Central memory CD8-positive, alpha-beta T cell (primary cell): ENCODE data around the gene SDK2.

Source experiments
- ATAC-seq: fragments of 150-1000 bp; cut with Tn5 transposase; replicated peaks from 2 replicates; pipeline ENCODE4 v1.10.0; 2022; ENCODE audit warnings: mild to moderate bottlenecking, moderate FRiP score, moderate number of reproducible peaks; ENCODE audit not compliant: poor library complexity, severe bottlenecking; ENCODE audit errors: extremely low read depth
- DNase-seq, 2 donors: peaks; one replicate each; pipeline ENCODE4 v3.0.0; 2021; ENCODE audit warnings: low spot score in 2 of 2
- H3K27ac Mint-ChIP-seq: one replicate; pipeline ENCODE4 v1.8.0; 2022; ENCODE audit warnings: low read depth, mild to moderate bottlenecking, moderate library complexity, mixed read lengths
- H3K27me3 Mint-ChIP-seq: one replicate; pipeline ENCODE4 v1.8.0; 2022; ENCODE audit warnings: mixed read lengths
- H3K36me3 Mint-ChIP-seq: one replicate; pipeline ENCODE4 v1.8.0; 2022; ENCODE audit warnings: mild to moderate bottlenecking, moderate library complexity, mixed read lengths; ENCODE audit not compliant: insufficient read depth
- H3K4me1 Mint-ChIP-seq: one replicate; pipeline ENCODE4 v1.8.0; 2022; ENCODE audit warnings: mixed read lengths
- H3K4me3 Mint-ChIP-seq: one replicate; pipeline ENCODE4 v1.8.0; 2022; ENCODE audit warnings: mild to moderate bottlenecking, moderate library complexity, mixed read lengths
- H3K9me3 Mint-ChIP-seq: one replicate; pipeline ENCODE4 v1.8.0; 2022; ENCODE audit warnings: mixed read lengths

Gene SDK2

GRCh38 chr17:73595068-73595467 is 49.2 kb downstream of the SDK2 start:
- Mint-ChIP-seq H3K4me3 (no peak overlapping the region), H3K9me3 (no peaks in the 10 kb centered on the region), H3K27me3 (no peaks in the 10 kb centered on the region), H3K4me1 (peaks cover 23% of the 10 kb centered on the region), H3K36me3 (peaks cover 8% of the 10 kb centered on the region), H3K27ac (no peak overlapping the region)
- no peak for ATAC-seq
- DNase-seq: no peak

GRCh38 chr17:73594598-73594997 is 49.6 kb downstream of the SDK2 start:
- peaks cover 8% of the 10 kb centered on the region for H3K36me3 Mint-ChIP-seq
- no peak for DNase-seq
- no peaks in the 10 kb centered on the region for H3K27me3 Mint-ChIP-seq
- H3K9me3 Mint-ChIP-seq: no peaks in the 10 kb centered on the region
- ATAC-seq: no peak
- H3K27ac Mint-ChIP-seq: no peak overlapping the region
- H3K4me3 Mint-ChIP-seq: no peak overlapping the region
- peaks cover 27% of the 10 kb centered on the region for H3K4me1 Mint-ChIP-seq

GRCh38 chr17:73594025-73594424 is 50.2 kb downstream of the SDK2 start:
- H3K4me3 Mint-ChIP-seq: no peak overlapping the region
- peaks cover 32% of the 10 kb centered on the region for H3K4me1 Mint-ChIP-seq
- DNase-seq (no peak), ATAC-seq (no peak)
- H3K27me3 Mint-ChIP-seq: no peaks in the 10 kb centered on the region
- no peak overlapping the region for H3K27ac Mint-ChIP-seq
- peaks cover 8% of the 10 kb centered on the region for H3K36me3 Mint-ChIP-seq
- no peaks in the 10 kb centered on the region for H3K9me3 Mint-ChIP-seq

GRCh38 chr17:73593249-73593965 is 50.8 kb downstream of the SDK2 start:
- H3K4me1 Mint-ChIP-seq: peaks cover 34% of the 10 kb centered on the region

GRCh38 chr17:73592501-73592961 is 51.7 kb downstream of the SDK2 start:
- Mint-ChIP-seq H3K4me1 (peaks cover 34% of the 10 kb centered on the region), H3K4me3 (peak overlapping the region; percentile 64), H3K36me3 (peaks cover 5% of the 10 kb centered on the region), H3K27ac (peak overlapping the region; percentile 67), H3K27me3 (no peaks in the 10 kb centered on the region), H3K9me3 (no peaks in the 10 kb centered on the region)
- DNase-seq (no peak), ATAC-seq (no peak)

More at GRCh38 chr17:73593249-73593965, 50.8 kb downstream of the SDK2 start:
- no peak for DNase-seq
- Mint-ChIP-seq H3K4me3 (no peak overlapping the region), H3K27ac (no peak overlapping the region), H3K36me3 (peaks cover 8% of the 10 kb centered on the region), H3K27me3 (no peaks in the 10 kb centered on the region), H3K9me3 (no peaks in the 10 kb centered on the region)
- ATAC-seq: no peak

GRCh38 chr17:73592079-73592415 is 52.2 kb downstream of the SDK2 start:
- ATAC-seq: no peak
- Mint-ChIP-seq H3K4me3 (peak overlapping the region; percentile 64), H3K27me3 (no peaks in the 10 kb centered on the region), H3K4me1 (peaks cover 34% of the 10 kb centered on the region), H3K27ac (peak overlapping the region; percentile 67), H3K9me3 (no peaks in the 10 kb centered on the region), H3K36me3 (peaks cover 5% of the 10 kb centered on the region)
- no peak for DNase-seq

- peak; percentile 88 for ATAC-seq
- H3K4me3 Mint-ChIP-seq: peak overlapping the region; percentile 64
- peak in 1 of 2 donors; percentile 51 for DNase-seq
- no peaks in the 10 kb centered on the region for H3K27me3 Mint-ChIP-seq
- H3K4me1 Mint-ChIP-seq: peaks cover 34% of the 10 kb centered on the region
- peak overlapping the region; percentile 67 for H3K27ac Mint-ChIP-seq
- peaks cover 5% of the 10 kb centered on the region for H3K36me3 Mint-ChIP-seq
- H3K9me3 Mint-ChIP-seq: no peaks in the 10 kb centered on the region
Observed at GRCh38 chr17:73591296-73592078, 52.8 kb downstream of the SDK2 start.

- no peak for DNase-seq
- H3K4me3 Mint-ChIP-seq: no peak overlapping the region
- ATAC-seq: no peak
Observed at GRCh38 chr17:73589363-73589980, 54.8 kb downstream of the SDK2 start.

GRCh38 chr17:73588891-73589290 is 55.4 kb downstream of the SDK2 start:
- Mint-ChIP-seq H3K9me3 (no peaks in the 10 kb centered on the region), H3K4me1 (peaks cover 34% of the 10 kb centered on the region), H3K4me3 (no peak overlapping the region), H3K36me3 (peaks cover 5% of the 10 kb centered on the region), H3K27me3 (no peaks in the 10 kb centered on the region), H3K27ac (no peak overlapping the region)
- ATAC-seq: no peak
- DNase-seq: no peak

More at GRCh38 chr17:73589363-73589980, 54.8 kb downstream of the SDK2 start:
- no peaks in the 10 kb centered on the region for H3K9me3 Mint-ChIP-seq
- H3K27ac Mint-ChIP-seq: no peak overlapping the region
- H3K36me3 Mint-ChIP-seq: peaks cover 5% of the 10 kb centered on the region
- H3K27me3 Mint-ChIP-seq: no peaks in the 10 kb centered on the region
- peaks cover 34% of the 10 kb centered on the region for H3K4me1 Mint-ChIP-seq

GRCh38 chr17:73588301-73588846 is 55.9 kb downstream of the SDK2 start:
- no peak for ATAC-seq
- no peak overlapping the region for H3K4me3 Mint-ChIP-seq

GRCh38 chr17:73586921-73587602 is 57.2 kb downstream of the SDK2 start:
- H3K27ac Mint-ChIP-seq: no peak overlapping the region

More at GRCh38 chr17:73588301-73588846, 55.9 kb downstream of the SDK2 start:
- peaks cover 5% of the 10 kb centered on the region for H3K36me3 Mint-ChIP-seq
- no peaks in the 10 kb centered on the region for H3K9me3 Mint-ChIP-seq
- H3K27ac Mint-ChIP-seq: no peak overlapping the region
- no peak for DNase-seq
- no peaks in the 10 kb centered on the region for H3K27me3 Mint-ChIP-seq
- H3K4me1 Mint-ChIP-seq: peaks cover 34% of the 10 kb centered on the region

GRCh38 chr17:73586275-73586832 is 57.9 kb downstream of the SDK2 start:
- ATAC-seq: no peak
- Mint-ChIP-seq H3K36me3 (peaks cover 3% of the 10 kb centered on the region), H3K4me1 (peaks cover 21% of the 10 kb centered on the region), H3K27ac (no peak overlapping the region), H3K27me3 (no peaks in the 10 kb centered on the region), H3K9me3 (no peaks in the 10 kb centered on the region), H3K4me3 (no peak overlapping the region)
- no peak for DNase-seq

More at GRCh38 chr17:73586921-73587602, 57.2 kb downstream of the SDK2 start:
- DNase-seq: no peak
- no peaks in the 10 kb centered on the region for H3K27me3 Mint-ChIP-seq
- no peaks in the 10 kb centered on the region for H3K9me3 Mint-ChIP-seq
- no peak for ATAC-seq
- peaks cover 28% of the 10 kb centered on the region for H3K4me1 Mint-ChIP-seq
- H3K36me3 Mint-ChIP-seq: peaks cover 5% of the 10 kb centered on the region
- no peak overlapping the region for H3K4me3 Mint-ChIP-seq
